ENCODE measurements around the gene RAPGEF1.

DNA sequence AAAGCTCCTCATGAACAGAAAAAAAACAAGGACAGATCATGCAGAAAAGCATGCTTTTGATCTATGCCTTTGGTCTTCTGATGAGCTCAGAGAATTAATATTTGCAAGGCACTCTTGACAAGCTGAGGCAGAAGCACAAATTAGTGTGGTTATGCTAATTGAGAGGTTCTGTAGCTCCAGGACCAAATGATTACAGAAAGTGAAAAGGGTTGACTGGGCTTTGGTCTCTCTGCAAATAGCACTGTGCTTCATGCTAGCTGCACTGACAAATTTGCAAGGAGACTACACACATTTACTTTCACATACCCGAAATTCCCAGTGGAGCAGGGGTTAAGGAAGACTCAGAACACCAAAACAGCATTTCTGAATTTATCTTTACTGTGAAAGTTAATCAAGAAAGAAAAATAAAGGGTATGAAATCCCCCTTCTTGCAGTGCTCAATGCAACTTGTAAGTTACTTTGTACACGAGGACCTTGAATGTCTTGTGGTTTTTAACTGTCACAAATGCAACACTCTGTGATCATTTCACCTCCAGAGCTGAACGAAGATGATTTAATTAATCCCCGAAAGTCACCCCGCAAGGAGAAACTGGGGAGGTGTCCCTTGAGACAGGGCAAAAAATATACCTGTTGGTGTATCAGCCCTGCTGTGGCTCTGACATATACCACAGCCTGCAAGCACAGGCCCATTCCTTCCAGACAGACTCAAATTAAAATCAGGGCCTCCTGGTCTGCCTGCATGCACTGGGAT is 11.9 kb downstream of the RAPGEF1 start:
- TF ChIP-seq CTCF (CRISPR knock-in tag; IDR thresholded peaks at IDR 0.05) (no peak), ZNF232 (CRISPR knock-in tag; IDR thresholded peaks at IDR 0.05; ENCODE audit: borderline replicate concordance) (no peak), FOXK2 (IDR thresholded peaks at IDR 0.05) (no peak)
